Activated T-cell treated with anti-CD3 and anti-CD28 coated beads for 48 hours (primary cell): Measurements from ENCODE around the gene ACTG2.
"Not testable (repeated sequence)": the region's sequence is repeated elsewhere in the genome, so short reads cannot be mapped to it uniquely, and the experiment has no call there.

Experiments used
- DNase-seq: peaks from one replicate; pipeline ENCODE4 v3.0.0-alpha.2; 2020; ENCODE audit warnings: low read depth

The ACTG2 gene

DNA sequence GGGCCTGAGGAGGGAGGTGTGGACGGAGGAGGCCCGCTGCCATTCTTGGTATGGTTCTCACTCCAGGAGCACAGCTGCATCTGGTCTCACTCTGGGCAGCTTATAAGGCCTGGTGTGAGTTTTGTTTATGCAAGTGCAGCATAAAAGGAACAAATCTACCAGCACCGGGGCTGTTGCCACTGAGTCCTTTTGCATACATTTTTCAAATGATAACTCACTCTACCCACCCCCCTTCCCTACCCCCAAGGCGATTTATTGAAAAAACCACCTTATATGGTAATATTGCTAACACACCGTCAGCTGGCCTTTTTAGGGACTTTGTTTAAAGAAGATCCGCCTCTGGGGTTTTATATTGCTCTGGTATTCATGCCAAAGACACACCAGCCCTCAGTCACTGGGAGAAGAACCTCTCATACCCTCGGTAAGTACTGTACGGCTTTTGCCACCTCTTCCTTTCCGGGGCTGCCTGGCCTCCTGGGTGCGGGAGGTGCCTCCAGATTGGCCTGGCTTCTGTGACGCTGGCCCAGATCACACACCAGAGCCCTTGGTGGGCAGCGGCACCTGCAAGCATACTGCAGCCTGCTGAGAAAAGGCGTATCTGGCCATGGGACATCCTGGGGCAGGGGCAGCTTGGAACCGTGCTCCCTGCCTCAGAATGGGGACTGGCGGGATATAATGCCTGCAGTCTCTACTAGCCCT, at the start of gene ACTG2:
Gene ACTG2 (plus strand): TSS at position 378 of the 699 bp plus-strand sequence. CDS start 8,304 bp downstream, outside the sequence.
- no peak for DNase-seq

DNA sequence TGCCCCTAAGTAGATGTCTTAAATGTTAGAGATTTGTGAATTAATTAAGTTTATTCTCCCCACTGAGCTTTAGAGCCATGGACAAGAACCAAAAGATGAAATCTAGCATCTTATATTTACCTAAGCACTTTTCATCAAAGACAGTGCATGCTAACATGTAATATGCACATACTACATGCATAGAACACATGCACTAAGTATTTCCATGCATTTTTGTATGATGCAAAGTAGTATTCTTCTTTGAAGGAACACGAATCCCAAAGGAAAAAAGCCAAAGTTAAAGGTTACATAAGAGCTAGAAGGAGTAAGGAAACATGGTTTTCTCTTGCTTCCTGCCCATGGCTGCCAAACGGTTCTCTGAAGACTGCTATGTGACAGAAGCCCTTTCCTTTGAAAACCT, 48.7 kb upstream of the ACTG2 start:
- no peak for DNase-seq

DNA sequence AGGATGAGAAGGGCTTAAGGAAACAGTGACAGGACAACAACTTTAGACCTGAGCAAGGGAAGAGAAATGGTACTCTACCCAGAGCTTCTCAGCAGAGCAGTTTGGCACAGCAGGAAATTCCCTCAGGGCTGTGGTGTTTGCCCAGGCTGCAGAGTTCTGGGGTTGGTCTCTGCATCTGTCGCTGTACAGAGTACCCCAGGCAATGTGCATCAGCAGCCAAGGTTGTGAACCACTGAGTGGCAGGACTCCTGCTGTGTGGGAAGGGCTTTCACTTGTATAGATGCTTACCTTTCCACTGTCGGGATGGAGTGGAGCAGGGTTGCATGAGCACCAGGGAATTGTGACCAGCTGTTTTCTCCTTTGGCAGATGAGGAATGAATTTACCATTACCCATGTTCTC, 42.8 kb upstream of the ACTG2 start:
- DNase-seq: no peak

DNA sequence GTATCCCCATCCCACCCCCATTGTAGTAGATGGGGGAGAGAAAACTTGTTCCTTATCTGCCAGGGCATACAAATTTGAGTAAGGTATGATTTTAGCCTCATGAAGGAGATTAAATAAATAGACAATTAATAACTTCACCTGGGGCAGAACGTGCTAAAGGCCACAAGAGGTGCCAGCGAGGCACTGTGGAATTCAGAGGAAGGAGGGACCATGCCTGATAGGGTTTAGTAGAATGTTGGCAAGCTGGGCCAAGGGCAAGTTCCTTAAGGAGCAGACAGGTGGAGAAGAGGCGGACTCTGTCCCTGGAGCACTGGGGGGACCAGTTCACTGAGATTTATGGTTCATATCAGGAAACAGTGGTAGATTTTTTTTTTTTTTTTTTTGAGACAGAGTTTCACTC, 41.5 kb upstream of the ACTG2 start:
- no peak for DNase-seq

DNA sequence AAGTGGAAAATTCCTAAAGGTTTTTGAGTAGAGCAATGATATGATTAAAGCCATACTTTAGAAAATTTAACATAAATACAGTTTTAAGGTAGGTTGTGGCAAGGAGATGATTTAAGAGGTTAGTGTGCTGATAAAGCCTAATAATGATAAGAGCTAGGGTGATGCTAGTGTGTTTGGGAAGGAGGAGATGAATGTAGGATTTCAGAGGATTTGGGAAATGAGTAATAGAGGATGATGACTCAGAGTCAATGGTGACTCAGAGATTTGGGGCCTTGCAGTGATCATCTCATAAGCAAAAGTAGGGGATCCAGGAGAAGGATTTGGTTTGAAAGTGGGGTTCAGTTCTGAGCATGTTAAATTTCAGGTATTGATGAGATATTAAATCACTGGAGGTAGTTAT, 40.8 kb upstream of the ACTG2 start:
- no peak for DNase-seq

DNA sequence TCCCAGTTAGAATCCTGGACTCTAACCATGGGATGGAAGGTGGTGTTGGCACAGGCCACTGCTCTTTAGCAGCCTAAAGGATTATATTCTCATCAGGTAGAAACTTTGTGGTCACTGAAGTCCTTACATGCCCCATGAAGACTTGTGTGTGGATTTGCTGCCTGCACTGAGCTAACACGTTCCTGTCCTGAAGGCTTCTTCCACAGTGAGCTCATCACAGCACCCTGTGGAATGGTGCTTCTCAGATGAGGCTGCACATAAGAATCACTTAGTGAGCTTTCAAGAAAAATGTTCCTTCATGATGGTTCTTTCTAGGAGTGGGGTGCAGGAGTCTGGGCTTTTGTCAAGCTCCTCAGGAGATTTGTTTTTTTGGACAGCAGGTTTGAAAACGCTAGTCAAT, 37.3 kb upstream of the ACTG2 start:
- no peak for DNase-seq

DNA sequence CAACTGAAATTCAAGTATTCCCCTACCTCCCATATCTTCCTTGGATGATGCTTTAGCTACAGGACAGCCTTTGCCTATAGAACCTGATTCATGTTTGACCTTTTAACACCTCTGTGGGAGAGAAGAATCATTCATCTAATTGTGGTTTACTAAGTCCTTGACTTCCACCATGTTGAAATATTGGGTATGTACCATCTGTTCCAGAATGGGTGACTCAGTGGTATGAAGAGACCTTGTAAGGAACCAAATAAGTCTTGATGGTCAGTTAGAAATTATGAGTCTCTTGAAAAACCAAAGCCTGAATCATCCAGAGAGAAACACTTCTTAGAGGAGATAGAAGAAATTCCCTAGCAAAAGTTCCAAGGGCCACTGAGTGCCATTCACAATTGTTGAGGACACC, 36.6 kb upstream of the ACTG2 start:
- no peak for DNase-seq

DNA sequence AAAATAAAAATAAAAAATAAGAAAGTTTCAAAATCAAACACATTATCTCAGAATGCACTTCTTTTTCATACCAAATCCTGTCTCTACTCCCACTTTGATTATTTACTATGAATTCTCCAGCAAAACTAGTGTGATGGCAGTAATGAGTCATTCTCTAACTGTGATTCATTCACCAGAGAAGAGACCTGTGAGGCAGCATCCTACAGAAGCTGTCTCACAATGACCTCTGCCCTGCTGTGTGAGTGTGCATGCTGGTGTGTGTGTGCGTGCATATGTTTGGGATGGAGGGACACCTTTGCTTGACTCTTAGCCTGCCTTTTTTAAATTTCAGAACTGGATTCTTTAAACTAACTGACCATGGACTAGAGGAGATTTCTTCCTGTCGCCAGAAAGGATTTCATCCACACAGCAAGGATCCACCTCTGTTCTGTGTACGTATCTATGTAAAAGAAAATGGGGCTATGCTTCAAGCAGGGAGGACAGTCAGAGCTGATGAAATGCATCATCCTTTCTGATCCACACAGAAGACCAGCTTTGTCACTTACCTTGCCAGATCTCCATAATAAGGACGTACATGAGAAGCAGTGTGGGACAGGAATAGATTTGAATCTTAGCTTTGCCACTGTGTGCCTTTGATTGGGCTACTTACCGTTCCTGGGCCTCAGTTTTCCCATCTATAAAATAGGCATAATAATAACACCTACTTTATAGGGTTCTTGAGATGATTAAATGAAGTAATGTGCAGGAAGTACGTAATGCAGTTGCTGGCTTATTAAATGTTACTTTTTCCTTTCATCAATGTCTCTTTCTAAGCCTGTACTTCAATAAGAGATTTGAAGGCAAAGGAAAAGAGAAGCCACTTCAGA, 32.9 kb upstream of the ACTG2 start:
- peak; percentile 37 for DNase-seq

DNA sequence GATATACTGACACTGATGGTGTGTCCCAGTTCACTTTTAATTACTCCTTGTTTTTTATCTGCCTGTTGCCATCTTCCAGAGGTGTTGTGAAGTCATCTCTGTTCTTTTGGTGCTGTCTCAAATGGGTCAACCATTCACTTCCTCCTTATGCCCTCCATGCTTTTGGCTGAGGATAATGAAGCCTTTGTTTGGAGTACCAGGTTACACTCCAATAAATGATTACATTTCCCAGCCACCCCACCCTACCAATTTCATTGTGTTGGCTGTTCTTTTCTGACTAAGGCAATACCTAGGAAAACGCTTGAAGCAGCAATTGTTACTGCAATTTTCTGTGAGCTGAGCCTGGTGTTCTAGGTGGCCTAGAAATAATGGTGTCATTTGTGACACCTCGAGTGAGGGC, 29.8 kb upstream of the ACTG2 start:
- no peak for DNase-seq

DNA sequence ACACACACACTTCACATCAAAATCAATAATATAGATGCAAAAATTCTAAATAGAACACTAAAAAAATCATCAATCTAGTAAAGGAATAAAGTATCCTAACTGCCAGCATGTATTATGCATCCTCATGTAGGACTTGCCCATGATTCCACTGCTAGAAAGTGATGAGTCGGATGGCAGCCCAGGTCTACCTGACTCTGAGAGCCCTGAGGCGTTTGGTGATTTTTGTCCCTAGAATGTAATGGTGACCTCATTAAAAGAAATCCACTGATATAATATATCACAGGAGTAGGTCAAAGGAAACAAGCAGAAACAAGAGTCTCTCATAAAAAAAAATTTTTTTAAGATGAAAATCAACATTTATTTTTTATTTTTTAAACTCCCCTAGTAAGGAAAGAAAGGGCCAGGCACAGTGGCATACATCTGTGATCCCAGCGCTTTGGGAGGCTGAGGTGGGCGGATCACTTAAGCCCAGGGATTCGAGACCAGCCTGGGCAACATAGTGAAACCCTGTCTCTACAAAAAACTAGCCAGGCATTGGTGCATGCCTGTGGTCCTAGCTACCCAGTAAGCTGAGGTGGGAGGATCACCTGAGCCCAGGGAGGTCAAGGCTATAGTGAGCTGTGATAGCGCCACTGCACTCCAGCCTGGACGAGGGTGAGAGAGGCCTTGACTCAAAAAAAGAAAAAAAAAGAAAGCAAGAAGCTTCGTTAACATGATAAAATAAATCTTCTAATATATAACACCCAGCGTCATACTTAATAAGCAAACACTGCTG, 24.4 kb upstream of the ACTG2 start:
- no peak for DNase-seq

DNA sequence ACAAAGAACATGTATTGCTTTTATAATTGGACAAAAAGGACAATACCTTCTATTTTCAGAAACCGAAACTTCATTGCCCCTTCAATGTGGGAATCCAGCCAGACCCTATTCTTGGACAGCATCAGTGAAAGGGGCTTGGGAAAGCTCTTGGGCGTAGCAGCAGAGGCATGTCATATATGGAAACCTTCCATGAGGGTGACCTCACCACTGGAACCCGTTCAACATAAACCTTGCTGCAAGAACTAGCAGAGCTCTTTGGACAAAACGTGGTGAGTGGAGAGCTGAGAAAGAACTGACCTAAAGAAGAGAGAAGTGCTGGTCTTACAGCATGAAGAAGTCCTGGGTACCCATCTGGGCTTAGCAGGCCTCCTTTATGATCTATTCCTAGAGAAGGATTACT, 22.7 kb upstream of the ACTG2 start:
- DNase-seq: no peak

DNA sequence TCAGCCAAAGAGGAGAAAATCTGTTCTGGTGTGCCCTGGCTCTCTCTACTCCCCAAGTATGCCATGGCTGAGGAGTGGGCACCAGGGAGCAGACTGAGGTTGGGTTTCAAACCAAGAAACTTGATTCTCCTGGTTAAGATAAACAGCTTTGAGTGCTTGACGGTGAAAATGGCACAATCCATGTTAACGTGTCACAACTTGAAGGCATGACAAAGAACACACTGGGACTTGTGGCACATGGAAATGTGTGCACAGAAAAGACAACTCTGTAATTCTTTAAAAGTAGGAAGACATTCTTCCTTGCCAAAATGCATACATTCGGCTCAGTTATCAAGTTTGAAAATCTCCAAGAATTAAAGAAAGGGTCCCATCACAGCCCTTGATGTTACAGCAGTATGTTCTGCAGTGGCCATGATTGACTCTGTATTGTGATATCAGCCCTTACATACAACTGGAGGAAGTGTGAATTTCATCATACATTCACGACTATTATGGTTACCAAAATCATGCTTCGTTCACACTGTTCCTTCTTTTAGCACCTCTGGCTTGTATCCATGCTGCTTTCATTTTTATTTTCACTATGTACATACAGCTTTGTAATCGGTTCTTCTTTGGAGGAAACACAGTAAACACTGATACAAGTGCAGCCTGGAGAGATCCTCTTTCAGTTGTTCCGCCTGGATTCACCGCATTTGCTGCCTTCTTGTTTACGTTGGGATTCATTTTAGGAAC, 15.6 kb upstream of the ACTG2 start:
- DNase-seq: no peak

DNA sequence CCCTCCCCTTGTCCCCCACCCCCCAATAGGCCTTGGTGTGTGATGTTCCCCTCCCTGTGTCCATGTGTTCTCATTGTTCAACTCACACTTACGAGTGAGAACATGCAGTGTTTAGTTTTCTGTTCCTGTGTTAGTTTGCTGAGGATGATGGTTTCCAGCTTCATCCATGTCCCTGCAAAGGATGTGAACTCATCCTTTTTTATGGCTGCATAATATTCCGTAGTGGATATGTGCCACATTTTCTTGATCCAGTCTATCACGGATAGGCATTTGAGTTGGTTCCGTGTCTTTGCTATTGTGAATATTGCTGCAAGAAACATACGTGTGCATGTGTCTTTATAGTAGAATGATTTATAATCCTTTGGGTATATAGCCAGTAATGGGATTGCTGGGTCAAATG, 14.8 kb upstream of the ACTG2 start:
- DNase-seq: not testable (repeated sequence)

DNA sequence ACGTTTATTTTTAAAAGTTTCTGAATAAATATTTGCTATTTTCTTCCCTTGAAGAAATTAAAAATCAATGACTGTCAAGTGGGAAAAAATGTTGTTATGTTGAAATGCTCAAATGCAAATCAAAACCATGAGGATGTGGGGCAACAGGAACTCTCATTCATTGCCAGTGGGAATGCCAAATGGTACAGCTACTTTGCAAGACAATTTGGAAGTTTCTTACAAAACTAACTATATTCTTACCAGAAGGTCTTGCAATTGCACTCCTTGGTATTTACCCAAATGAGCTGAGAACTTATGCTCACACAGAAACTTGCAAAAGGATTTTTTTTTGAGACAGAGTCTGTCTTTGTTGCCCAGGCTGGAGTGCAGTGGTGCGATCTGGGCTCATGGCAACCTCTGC, 7.4 kb upstream of the ACTG2 start:
- no peak for DNase-seq

DNA sequence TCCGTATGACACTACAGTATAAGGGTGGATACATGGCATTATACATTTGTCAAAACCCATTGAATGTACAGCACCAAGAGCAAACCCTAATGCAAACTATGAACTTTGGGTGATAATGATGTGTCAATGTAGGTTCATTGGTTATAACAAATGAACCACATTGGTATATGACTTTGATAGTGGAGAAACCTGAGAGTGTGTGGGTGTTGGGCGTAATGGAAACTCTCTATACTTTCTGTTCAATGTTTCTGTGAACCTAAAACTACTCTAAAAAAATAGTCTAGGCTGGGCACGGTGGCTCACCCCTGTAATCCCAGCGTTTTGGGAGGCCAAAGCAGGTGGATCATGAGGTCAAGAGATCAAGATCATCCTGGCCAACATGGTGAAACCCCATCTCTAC, 6.5 kb upstream of the ACTG2 start:
- peak; percentile 40 for DNase-seq

DNA sequence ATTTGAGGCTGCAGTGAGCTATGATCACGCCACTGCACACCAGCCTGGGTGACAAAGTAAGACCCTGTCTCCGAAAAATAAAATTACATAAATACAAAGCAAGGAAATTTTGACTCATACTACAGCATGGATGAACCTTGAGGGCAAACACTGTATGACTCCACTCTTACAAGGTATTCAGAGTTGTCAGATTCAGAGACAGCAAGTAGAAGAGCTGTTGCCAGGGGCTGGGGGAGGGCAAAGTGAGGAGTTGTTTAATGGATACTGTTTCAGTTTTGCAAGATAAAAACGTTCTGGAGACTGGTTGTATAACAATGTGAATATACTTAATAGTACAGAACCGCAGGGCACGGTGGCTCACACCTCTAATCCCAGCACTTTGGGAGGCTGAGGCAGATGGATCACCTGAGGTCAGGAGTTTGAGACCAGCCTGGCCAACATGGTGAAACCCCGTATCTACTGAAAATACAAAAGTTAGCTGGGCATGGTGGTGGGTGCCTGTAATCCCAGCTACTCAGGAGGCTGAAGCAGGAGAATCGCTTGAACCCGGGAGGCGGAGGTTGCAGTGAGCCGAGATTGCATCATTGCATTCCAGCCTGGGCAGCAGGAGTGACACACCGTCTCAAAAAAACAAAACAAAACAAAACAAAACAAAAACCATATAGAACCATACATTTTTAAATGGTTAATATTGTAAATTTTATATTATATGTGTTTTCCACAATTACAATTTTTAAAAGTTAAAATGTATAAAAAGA, 5.0 kb upstream of the ACTG2 start:
- DNase-seq: not testable (repeated sequence)

DNA sequence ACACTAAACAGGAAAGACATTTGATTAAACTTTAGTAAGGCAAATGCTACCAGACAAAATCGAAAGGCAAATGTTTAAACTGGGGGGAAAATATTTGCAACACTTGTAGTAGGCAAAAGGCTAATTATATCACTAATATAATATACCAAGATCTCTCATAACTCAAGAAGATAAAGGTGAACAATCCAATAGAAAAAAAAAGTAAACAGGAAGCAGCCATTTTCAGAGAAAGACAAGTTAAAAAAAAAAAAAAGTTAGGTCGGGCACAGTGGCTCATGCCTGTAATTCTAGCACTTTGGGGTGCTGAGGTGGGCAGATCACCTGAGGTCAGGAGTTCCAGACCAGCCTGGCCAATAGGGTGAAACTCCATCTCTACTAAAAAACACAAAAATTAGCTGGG, 4.4 kb upstream of the ACTG2 start:
- no peak for DNase-seq

DNA sequence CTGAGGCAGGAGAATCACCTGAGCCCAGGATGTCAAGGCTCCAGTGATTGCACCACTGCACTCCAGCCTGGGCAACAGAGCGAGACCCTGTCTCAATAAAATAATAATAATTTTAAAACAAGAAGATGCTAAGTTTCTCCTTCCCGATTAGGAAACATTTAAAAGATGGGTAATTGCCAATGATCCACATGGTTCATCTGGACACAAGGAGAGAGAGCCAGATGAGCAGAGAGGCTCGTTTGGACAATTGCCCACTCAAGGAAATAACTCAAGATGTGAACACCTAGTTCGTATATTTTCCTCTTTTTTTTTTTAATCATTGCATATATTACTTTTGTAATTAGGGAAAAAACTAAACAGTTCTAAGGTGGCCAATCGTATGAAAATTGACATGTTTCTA, 3.6 kb upstream of the ACTG2 start:
- no peak for DNase-seq

DNA sequence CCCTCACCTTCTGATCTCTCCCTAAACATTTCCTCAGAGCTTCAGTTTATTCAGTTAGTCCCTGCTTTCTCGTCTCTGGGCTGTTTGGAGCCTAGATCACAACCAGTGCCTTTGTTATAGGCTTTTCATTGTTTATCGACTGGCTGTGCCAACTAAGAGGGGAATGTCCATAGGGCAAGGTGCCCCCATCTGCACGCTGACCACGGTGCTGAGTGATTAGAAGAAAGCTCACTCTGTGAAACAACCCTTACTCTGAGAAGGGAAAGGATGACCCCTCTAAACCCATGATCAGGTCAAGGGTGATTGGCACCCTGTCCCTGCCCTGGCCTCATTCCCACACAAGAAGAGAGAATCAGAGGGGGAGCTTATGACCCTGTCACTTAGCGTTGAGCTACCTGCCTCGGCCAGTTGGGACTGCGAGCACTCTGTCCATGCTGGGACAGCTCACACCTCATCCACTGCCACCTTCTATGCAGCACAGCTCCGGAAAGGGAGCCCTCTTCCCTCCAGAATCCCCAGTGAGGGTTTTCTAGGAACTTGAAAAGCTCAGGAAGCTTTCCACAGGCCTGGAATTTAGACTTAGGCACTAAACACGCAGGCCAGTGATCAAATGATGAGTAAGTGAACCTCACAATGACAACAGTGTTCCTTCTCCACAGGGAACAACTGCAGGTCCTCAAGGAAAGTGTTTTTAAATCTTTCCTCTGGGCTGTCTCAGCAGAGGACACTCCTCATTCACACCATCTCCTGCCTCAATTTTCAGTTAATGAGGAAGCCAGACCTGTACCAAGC, 2.3 kb upstream of the ACTG2 start:
- no peak for DNase-seq

DNA sequence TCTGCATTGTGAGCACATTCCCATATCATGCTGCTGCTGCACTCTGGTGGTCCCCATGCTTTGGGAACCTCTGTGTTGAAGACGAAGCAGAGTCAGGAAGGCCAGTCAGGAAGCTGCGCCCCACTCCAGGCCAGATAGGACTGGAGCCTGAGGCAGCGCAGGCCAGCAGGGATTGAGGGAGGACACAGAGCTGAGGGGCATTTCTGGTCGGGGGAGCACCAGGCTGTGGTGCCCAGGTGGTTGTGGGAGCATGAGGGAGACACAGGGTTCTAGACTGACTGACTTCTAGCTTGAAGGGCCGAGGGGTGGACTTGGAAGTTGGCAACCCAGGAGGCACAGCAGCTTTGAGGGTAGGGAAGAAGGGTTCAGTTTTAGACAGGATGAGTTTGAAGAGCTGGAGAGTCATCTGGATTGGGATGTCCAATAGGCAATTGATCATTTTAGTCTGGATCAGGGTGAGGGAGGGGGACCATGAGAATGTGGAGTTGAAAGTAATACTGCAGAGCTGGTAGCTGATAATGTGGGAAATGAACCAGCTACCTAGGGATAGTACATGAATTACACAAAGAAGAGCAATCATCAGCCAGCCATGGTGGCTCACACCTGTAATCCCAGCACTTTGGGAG, 1.4 kb upstream of the ACTG2 start:
- no peak for DNase-seq
